GM13976 (cell line): ENCODE data around the gene MIER3.

Experiments
- DNase-seq: peaks from one replicate; pipeline ENCODE4 v3.0.0; 2012; ENCODE audit warnings: low spot score
- CTCF ChIP-seq: IDR thresholded peaks from 2 replicates; pipeline ENCODE4 v1.5.1; 2012; ENCODE audit warnings: borderline replicate concordance, mild to moderate bottlenecking; ENCODE audit not compliant: insufficient read depth; ENCODE audit errors: extremely low read depth, missing control alignments, control extremely low read depth
- in situ Hi-C: fragments of 300-500 bp; cut with MboI; formaldehyde crosslinking; loops from one replicate; pipeline ENCODE4 v1.12.0; 2022; ENCODE audit warnings: low sequenced_read_pairs, mixed read lengths, inconsistent platforms; ENCODE audit not compliant: unreplicated experiment

The MIER3 gene

DNA sequence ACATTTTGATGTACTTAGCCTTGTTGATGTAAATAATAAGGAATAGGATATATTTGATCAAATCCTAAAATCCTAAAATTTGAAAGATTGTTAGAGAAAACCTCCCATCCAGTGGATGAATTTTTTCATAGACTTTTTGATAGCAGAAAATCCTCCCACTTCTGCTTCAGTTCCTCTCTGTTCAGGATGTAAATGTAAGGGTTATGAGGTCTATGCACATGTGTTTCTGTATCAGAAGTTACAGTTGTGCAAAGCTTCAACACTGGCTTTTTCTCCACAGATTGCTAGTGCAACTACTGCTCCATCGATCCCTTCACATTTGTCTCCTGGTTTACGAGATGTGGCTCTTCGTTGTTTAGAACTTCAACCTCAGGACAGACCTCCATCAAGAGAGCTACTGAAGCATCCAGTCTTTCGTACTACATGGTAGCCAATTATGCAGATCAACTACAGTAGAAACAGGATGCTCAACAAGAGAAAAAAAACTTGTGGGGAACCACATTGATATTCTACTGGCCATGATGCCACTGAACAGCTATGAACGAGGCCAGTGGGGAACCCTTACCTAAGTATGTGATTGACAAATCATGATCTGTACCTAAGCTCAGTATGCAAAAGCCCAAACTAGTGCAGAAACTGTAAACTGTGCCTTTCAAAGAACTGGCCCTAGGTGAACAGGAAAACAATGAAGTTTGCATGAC lies 58.5 kb downstream of the MIER3 start:
- in situ Hi-C loops: loop anchor here (10.0 kb wide), 2 partner anchors 241 to 331 kb away; no protein-coding TSS in a partner anchor
- no peak for DNase-seq
- no peak for TF ChIP-seq CTCF

GRCh38 chr5:56881571-56881970 lies 70.4 kb downstream of the MIER3 start:
- no peak for TF ChIP-seq CTCF
- no peak for DNase-seq
- in situ Hi-C loops: no loop called here

- no peak for DNase-seq
- TF ChIP-seq CTCF: no peak
- in situ Hi-C loops: no loop called here
These were observed 75.6 kb downstream of the MIER3 start for GRCh38 chr5:56876327-56876726.

- no peak for DNase-seq
- TF ChIP-seq CTCF: no peak
- in situ Hi-C loops: no loop called here
These were observed 78.9 kb downstream of the MIER3 start for GRCh38 chr5:56873056-56873455.

- DNase-seq: no peak
- TF ChIP-seq CTCF: no peak
- in situ Hi-C loops: no loop called here
These were observed 80.1 kb downstream of the MIER3 start for GRCh38 chr5:56871777-56872176.
